Measurements from ENCODE around the gene GALNT17. TPM values are rescaled to one million over a fixed set of nuclear protein-coding genes. Genes with fewer than 3 reads are reported as not detected.

The GALNT17 gene
- total and polyA plus RNA-seq, 2 experiments from 2014 or later: 11.1 to 65.6 TPM

- TF ChIP-seq CTCF (conservative IDR thresholded peaks at IDR 0.05; ENCODE audit: low read depth in 2 of 2) (no peak), CREB1 (CRISPR knock-in tag; IDR thresholded peaks at IDR 0.05; ENCODE audit: low read depth) (no peak), ZNF331 (CRISPR knock-in tag; IDR thresholded peaks at IDR 0.05; ENCODE audit: low read depth) (no peak), ZNF114 (CRISPR knock-in tag; IDR thresholded peaks at IDR 0.05) (no peak)
Measured at GRCh38 chr7:71266912-71267311, 135.0 kb downstream of the GALNT17 start (continued).

GRCh38 chr7:71267734-71268469 is 136.0 kb downstream of the GALNT17 start:
- ATAC-seq: peak; percentile 58

More at GRCh38 chr7:71267734-71268469, 136.0 kb downstream of the GALNT17 start:
- peaks cover 68% of the 10 kb centered on the region for H3K79me2 ChIP-seq (replicated peaks; ENCODE audit: insufficient read depth)
- H4K20me1 ChIP-seq (replicated peaks; ENCODE audit: insufficient read depth): no peaks in the 10 kb centered on the region
- H3F3A ChIP-seq (replicated peaks; ENCODE audit: low read depth): no peaks in the 10 kb centered on the region
- DNase-seq (ENCODE audit: low spot score): peak; percentile 57
- H3K27ac ChIP-seq (ENCODE audit: low read depth): no peak overlapping the region; the same call in 1 of the 2 replicates
- no peak for TF ChIP-seq EZH2phosphoT487 (IDR thresholded peaks at IDR 0.05; ENCODE audit: unreplicated experiment)
- TF ChIP-seq ZNF114 (CRISPR knock-in tag; IDR thresholded peaks at IDR 0.05): no peak
- no peak for TF ChIP-seq ETS1 (IDR thresholded peaks at IDR 0.05)
- peak; percentile 26 to 34; a peak in 2 of 4 replicates for TF ChIP-seq CTCF (conservative IDR thresholded peaks at IDR 0.05; ENCODE audit: low read depth in 2 of 2)
- no peaks in the 10 kb centered on the region for H3K27me3 ChIP-seq (ENCODE audit: insufficient read depth)
- Mint-ChIP-seq H3K4me1 (peaks cover 36% of the 10 kb centered on the region), H3K4me3 (no peak overlapping the region), H3K36me3 (ENCODE audit: low read depth) (peaks cover 48% of the 10 kb centered on the region), H3K27ac (peak overlapping the region; percentile 69; the same call in 1 of the 2 replicates), H3K27me3 (ENCODE audit: insufficient read depth, low read depth, poor library complexity) (peaks cover 7% of the 10 kb centered on the region), H3K9me3 (peaks cover 39% of the 10 kb centered on the region)
- no peak overlapping the region for H3K4me3 ChIP-seq
- H3K9me2 ChIP-seq (ENCODE audit: insufficient read depth): no peaks in the 10 kb centered on the region
- no peak overlapping the region for H2AFZ ChIP-seq
- H3K4me1 ChIP-seq (ENCODE audit: insufficient read depth): peaks cover 21% of the 10 kb centered on the region
- no peaks in the 10 kb centered on the region for H3K36me3 ChIP-seq (ENCODE audit: insufficient read depth)
- H3K4me2 ChIP-seq: 0 out of 2 replicates have a peak overlapping the region, but pooled peaks have one; percentile 30

All from GM23338 (cell line).